ENCODE data around the gene NDUFA12.
A peak's percentile ranks its signal among the peaks of the same experiment; 100 is the strongest.

Gene NDUFA12

DNA sequence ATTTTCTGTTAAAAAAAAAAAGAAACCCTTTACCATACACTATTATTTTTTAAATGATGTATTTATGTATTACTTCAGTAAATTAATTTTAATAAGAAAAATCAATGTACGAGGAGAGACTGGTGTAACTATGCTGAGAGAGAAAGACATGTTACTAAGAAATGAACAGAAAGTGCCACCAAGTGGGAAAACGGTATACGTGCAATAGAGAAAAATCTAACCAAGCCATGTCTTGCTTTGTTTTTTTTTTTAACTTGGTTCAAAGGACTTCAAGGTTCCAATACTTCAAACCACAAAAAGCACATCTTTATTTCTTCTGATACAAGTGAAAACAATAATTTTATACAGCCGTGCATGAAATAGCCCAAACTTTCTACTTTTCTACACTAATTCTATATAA, 22.9 kb downstream of the NDUFA12 start:
- no peak for DNase-seq (ENCODE audit: low spot score)

DNA sequence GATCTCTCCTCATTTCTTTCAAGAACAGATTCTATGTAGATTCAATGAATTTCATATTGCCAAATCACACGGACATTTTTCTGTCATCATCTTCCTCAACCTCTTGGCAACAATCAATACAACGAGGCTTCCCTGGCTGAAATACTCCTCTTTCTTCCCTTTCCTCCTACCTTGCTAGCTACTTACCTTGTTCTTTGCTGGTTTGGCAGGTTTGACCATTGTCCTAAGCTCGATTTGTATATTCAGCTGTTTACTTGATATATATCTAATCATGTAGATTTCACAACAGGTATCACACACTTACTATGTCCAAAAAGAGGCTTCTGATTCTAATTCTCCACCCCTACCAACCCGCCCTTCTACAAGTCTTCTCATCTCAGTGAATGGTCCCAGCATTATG, 23.6 kb downstream of the NDUFA12 start:
- DNase-seq (ENCODE audit: low spot score), result no peak

DNA sequence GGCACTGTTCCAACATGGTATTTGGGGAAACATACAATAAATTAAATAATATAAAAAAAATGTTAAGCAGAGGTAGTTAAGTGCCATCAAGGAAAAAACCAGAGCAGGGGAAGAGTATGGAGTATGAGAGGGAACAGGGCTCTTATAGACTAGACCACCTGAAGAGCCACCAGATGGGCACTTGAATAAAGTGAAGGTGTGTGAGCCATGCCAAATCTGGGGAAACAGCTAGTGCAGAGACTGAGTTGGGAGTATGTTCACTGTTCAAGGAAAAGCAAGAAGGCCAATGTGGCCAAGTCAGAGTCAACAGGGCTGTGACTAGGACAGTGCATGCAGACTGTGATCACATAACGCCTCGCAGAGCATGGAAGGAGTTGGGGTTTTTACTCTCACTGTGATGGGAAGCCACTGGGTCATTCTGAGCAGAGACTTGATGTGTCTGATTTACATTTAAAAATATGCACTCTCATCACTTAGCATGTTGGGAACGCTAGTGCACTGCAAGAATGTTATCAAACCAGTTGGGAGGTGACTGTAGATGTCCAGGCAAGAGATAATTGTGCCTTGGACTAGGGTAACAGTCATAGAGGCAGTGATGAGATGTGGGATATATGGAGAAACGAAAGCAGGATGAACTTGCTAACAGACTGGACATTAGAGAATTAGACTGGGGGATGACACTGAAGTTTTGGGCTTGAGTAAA, 25.6 kb downstream of the NDUFA12 start:
- no peak for DNase-seq (ENCODE audit: low spot score)

DNA sequence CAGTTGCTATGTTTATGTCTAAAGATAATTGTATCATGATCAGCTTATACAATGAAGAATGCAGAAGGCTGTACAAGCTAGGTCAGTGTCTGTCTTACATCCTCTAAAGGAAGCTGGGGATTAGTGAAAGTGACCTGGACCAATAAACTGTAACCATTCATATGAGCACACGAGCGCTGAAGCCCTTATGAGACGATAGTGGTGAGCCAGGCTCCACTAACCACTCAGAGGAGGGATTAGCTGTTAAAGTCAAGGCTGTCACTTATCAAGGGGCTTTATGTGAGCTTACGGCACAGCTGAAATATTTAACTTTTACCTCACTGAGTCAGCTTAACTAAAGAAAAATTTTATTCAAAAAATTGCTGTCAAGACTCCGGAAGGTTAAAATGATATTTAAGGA, 30.3 kb downstream of the NDUFA12 start:
- no peak for DNase-seq (ENCODE audit: low spot score)

DNA sequence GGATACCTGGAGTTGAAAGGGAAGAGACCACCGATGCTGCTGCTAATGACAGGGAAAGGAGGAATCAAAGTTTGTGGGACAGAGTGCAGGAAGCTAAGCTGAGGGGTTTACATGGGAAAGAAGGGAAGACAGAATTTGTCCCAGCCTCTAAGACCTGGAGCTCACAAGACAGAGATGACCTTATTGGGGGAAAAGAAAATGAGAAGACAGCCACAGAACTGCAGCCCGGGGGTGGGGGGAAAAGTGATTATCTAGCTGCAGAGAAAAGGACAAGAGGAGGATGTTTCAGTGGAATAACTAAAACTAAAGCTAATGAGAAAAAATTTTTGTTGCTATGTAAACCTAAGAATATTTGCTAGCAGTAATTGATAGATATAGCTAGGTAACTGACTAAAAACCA, 30.7 kb downstream of the NDUFA12 start:
- DNase-seq (ENCODE audit: low spot score), result no peak

DNA sequence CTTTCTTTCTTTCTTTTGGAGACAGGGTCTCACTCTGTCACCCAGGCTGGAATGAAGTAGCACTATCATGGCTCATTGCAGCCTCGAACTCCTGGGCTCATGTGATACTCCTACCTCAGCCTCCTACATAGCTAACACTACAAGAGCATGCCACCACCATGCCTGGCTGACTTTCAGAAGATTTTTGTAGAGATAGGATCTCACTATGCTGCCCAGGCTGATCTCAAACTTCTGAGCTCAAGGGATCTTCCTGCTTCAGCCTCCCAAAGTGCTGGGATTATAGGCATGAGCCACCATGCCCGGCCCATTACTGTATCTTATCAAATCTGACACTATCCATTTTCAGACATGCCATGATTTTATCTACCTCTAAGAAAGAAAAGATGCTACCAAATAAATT, 31.6 kb downstream of the NDUFA12 start:
- DNase-seq (ENCODE audit: low spot score), result no peak

DNA sequence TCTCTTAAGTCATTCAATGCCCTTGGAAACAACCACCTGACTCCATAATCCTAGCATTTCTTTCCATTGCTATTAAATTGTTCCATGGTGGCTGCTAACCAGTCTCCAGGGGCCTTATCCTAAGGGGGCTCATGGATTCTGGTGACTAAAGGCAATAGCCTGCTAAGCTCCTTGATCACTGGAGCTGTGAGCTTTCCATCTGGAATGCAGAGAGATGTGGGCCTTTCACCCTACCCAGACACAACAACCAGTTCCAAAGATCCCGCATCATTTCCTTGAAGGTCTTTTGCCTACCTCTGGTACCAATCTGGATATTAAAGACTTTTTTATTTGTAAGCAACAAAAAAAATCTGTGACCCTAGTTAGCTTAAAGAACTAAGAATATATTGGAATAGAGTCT, 32.9 kb downstream of the NDUFA12 start:
- no peak for DNase-seq (ENCODE audit: low spot score)

DNA sequence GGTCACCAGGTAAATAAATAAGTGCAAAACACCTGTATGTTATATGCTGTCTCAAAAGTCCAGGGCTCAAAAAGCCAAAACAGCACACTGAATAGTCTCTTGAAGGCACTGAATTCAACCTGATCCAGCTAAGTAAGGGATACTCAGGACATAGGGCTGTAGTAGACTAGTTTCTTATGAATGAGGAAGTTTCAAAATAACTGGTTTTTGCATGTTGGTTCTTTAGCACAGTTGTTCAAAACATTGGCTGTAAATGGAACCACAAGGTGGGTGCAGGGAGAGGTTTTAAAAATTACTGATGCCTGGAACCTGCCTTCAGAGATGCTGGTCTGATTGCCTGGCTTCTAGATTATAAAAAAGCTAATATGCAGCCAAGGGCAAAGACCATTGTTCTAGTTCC, 34.1 kb downstream of the NDUFA12 start:
- no peak for DNase-seq (ENCODE audit: low spot score)

DNA sequence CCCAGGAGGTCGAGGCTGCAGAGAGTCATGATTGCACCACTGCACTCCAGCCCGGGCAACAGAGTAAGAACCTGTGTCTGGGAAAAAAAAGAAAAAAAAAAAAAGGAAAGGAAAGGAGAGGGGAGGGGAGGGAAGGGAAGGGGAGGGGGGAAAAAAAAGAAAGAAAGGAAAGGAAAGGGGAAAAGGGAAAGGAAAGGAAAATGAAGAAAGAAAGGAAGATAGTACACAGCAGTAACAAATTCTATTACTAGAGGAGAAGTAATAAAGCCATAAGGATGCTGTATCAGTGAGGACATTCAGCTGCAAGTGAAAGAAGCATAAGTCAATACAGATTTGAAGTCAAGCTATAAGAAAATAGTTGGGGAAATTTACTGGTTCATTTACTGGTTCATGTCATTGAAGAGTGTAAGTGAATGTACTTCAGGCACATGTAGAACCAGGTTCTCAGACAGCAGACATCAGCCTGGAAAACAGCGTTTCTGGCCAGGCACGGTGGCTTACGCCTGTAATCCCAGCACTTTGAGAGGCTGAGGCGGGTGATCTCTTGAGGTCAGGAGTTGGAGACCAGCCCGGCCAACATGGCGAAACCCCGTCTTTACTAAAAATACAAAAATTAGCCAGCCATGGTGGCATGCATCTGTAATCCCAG, 37.4 kb downstream of the NDUFA12 start:
- no peak for DNase-seq (ENCODE audit: low spot score)

DNA sequence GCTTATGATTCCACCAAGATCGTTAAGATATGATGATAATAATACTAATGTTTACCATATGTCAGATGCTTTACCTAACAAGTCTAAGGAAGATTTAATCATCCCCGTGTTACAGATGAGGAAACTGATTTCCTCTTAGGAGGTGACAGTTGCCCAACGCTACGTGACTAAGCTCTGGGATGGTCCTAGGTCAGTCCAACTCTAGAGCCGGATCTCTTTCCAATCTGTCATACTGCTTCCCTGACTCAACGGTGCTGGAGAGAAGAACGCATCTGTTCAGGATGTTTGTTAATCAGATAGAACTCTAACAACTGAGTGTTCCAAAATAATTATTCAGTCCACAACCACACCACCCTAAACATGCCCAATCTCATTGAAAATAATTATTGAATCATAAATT, 39.8 kb downstream of the NDUFA12 start:
- DNase-seq (ENCODE audit: low spot score), result no peak

DNA sequence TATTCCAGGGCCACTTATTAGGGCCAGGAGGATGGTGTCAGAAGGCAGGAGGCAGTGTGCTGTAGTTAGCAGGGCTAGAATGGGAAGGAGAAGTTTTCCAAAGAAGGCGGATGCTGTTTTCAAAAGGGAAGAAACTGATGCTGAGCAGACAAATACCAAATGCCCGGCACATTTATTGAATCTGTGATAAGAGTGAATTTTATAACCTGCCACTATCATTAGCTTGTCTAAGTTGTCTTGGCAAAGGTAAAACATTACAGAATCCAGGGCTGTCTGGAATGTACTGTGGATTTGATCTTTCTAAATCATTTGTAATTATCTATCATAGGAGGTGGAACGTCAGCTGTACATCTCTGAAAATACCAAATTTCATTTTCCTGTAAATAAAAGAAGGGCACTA, 40.8 kb downstream of the NDUFA12 start:
- DNase-seq (ENCODE audit: low spot score), result no peak

DNA sequence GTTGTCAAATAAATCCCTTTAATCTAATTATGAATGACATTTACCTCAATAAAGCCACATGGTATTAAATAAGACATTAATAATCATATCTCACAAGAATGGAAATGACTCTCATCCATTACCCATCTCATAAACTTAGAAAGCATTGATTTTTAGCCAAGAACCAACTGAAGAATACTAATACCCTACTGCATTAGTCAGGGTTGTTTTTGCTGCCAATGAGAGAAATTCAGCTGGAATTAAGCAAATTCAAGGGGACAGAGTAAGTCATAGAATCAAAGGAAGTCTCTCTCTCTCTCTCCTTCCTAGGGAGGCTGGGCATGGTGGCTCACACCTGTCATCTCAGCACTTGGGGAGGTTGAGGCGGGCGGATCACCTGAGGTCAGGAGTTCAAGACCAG, 41.6 kb downstream of the NDUFA12 start:
- DNase-seq (ENCODE audit: low spot score), result no peak

DNA sequence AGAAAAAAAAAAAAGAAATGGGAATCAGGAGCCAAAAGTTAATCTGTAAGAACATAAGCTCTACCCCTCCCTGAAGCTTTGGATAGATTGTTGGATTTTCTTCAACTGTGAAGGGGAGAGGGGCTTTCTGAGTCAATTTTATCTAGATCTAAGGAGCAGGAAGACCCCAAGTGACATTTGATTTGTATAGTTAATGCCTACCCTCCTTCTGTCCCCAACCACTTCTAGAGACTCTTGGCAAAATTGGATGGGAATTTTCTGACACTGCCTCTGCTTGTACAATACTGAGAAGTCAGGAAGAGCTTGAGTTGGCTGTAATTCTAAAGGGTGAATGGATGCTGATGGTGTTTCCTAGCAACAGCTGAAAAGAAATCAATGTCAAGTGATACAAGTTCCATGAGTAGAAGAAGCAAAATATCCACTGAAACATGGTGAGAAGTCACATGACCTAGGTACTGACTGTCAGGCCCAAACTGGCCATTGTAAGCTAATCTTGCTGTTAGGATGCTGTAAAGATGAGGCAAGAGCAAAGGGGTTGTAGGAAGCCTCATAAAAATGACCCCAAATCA, 42.2 kb downstream of the NDUFA12 start:
- DNase-seq (ENCODE audit: low spot score), result no peak

DNA sequence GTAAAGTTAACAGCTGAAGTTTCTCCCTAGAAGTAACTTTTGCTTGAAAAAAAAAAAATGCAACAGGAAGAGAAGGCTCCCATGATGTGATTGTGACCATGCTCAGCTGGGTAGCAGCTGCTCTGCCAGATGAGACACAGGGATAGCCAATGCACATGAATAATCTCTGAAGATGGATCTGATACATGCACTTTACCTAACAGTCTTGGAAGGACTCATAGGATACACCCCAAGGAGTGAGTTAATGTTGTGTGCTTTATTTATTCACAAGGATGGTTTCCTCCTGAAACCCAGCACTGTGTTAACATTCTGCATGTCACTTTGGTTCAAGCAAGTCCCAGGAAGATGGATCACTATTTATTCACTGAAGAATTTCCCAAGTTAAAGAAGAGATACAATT, 46.5 kb downstream of the NDUFA12 start:
- no peak for DNase-seq (ENCODE audit: low spot score)

DNA sequence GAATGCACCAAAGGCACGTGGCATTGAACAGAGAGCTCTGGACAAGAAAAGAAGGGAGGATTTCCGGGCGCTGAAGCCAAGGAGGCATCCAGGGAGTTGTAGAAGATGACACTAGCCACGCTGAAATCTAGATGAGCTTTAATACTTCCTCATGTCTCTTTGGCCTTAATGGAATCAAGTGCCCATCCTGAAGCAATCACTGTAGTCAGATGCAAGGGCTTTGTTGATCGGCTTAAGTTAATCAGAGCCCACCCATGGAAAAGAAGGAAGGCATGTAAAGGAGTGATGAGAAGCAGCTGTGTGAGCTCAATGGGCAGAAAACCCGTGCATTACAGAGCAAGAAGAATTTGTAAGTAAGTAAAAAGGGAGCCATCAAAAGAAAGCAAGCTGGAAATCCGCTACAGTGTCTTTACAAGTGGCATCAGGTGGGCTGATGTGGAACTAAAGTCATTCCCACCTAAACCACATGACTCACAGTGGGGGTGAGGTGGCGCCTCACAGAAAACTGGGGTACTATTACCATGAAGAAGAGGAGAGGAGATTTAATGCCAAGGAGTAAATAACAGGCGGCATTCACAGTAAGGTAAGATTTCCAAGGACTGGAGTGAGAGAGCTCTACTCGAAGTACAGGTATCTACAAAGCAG, 48.4 kb downstream of the NDUFA12 start:
- no peak for DNase-seq (ENCODE audit: low spot score)

DNA sequence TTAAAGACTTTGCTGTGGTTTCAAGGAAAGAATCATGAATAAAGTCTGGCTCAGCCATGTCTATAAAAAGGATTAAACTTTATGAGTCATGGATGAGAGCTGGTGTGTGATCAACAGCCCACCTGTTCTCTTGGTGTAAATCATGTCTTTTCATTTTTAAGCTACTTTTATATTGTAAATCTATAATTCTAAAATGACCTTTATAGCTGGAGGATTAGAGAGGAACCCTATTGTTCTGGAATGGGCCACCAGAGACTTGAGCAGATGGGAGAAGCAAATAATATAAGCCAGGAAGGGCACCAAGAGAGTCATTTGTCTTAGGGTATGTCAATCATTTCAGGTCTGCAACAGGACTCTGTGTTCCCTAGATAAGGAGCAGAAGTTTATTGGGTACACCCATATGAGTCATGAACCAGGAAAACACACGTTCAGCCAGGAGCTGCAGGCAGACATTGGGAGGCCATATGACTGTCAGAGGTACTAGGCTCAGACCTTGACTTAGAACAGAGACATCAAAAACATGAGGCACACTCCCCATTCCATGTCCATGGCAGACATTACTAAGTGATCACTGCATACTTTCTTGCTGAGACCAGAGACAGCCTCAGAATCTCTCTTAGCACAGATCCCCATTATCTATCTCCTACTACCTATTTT, 49.3 kb downstream of the NDUFA12 start:
- DNase-seq (ENCODE audit: low spot score), result no peak

DNA sequence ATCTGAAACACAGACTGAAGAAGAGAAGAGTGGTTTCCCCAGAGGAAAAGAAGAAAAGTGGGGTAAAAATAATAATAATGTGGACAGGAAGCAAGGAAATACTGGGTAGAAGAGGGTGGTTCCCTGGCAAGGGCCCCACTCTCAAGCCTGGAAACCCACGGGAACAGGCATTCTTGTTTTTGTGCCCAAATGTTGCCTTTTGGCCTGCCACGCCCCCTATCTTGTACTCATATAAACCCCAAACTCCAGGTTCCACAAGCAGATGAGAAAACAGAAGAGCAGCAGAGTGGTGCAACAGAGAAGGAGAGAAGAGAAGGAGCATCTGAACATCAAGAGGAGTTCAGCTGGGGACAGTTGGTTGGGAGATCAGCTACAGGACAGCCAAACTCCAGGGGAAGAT, 51.2 kb downstream of the NDUFA12 start:
- DNase-seq (ENCODE audit: low spot score), result no peak

DNA sequence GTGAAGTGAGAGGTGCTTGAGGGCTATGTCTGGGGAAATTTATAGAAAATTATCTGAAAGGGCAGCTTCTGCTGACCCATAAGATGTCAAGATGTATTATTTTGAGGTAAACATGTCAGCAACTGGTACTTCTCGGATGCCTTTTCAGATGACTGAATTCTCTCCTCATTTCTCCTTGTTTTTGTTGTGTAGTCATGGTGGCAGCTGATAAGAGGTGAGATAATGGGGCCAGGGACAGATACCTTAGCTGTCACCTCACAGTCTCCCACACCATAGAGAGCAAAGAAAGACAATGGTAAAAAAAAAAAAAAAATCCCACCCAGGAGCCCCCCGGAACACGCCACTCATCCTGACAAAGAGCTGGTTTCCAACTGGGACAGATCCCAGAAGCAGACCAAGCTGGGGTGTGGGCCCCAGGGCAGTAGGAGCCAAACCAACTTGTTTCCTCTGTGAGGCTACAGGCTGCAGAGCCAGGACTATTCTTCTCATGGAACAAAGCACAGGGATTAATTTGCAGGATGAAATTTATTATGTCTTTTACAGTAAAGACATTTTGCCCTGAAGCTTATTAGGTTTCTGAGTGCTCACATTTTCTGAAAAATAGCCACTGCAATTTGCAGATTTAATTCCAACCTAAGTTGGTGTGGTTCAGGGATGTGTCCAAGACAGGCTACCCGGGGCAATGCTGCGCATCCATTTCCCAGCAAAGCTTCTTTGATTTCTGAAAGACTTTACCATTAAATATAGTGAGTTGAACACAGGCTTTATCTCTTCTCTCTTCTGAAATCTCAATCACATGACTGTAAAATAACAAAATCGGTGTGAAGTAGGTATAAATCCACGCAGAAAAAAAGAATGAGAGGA, 52.2 kb downstream of the NDUFA12 start:
- no peak for DNase-seq (ENCODE audit: low spot score)

DNA sequence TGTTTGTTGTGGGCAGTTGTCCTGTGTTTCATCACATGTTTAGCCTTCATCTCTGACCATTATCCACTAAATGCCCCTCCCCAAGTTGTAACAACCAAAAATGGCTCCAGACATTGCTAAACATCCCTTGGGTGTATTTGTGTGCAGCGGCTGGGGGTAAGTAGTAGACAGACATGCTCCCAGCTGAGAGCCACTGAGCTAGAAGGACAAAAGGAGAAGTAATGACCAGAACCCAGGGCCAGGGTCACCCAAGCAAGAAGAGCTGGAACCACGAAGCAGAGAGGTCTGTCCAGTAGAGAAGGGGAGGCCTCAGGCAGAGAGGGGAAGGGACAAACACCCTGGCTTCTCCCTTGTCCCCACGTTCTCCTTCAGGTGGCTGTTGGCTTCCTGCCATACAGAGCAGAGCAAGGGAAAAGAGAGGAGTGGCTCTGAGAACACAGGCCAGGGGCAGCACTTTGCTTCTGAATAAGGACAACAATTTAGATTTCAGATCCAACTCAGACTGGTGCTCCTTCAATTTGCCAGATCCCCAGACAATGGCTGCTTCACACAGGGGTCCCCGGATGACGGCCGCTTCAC, 55.2 kb downstream of the NDUFA12 start:
- no peak for DNase-seq (ENCODE audit: low spot score)

DNA sequence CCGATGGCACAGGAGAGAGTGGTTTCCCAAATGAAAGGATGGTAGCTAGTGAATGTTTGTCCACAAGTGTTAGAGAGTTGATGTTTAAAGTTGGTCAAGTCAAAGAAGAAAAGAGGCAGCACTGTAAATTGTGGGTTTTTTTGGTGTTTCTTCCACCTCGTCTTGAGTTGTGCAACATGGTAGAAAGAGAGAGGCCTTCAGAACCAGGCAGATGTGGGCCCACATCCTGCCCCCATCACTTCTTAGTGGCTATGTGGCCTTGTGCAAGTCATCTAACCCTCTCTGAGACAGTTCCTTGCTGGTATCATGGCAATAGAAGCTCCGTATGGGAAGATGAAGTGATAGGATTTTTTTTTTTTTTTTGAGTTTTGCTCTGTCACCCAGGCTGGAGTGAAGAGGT, 60.8 kb downstream of the NDUFA12 start:
- DNase-seq (ENCODE audit: low spot score), result peak; percentile 6

DNA sequence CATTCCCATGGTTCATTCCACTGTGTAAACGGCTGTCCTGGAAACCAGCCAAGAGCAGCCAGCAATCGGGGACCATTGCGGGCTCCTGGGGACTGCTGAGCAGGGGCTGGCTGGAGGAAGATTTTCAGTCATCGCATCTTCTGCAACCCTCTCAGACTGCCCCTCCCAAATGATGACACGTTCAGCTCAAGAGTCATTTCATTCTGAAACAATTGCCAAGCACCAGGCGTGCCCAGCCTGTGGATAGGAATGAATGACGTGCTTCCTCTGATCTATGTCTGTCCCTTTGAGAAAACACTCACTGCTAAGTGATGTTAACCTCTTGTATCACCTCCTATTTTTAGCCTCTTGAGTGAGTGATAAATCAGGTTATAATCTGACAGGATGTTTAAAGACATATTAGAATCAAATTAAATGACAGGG, 62.0 kb downstream of the NDUFA12 start:
- DNase-seq (ENCODE audit: low spot score), result peak; percentile 73

All from activated CD4-positive, alpha-beta T cell treated with anti-CD3 and anti-CD28 coated beads, Interleukin-2, Interleukin-4, amounts not matched to agents 100 ng/mL and 50 ng/mL, durations not matched to agents 16 hours and 8 hours (primary cell).